T-helper 1 cell treated with Interleukin-12 subunit alpha and Interleukin-12 subunit beta and Interleukin-4 antibody, amounts not matched to agents 30 μg/mL and 1 μg/mL, for 36 hours (primary cell): ENCODE data around the gene MAGOH.

Source experiments
- H3K27ac Mint-ChIP-seq: one replicate; pipeline ENCODE4 v1.8.0; 2021; ENCODE audit warnings: mild to moderate bottlenecking, mixed read lengths
- H3K27me3 Mint-ChIP-seq: one replicate; pipeline ENCODE4 v1.8.0; 2021; ENCODE audit warnings: low read depth, mixed read lengths
- H3K36me3 Mint-ChIP-seq: one replicate; pipeline ENCODE4 v1.8.0; 2021; ENCODE audit warnings: low read depth, mixed read lengths
- H3K4me1 Mint-ChIP-seq: one replicate; pipeline ENCODE4 v1.8.0; 2021; ENCODE audit warnings: low read depth, mixed read lengths
- H3K4me3 Mint-ChIP-seq: one replicate; pipeline ENCODE4 v1.8.0; 2021; ENCODE audit warnings: mild to moderate bottlenecking, moderate library complexity, mixed read lengths
- H3K9me3 Mint-ChIP-seq: one replicate; pipeline ENCODE4 v1.8.0; 2021; ENCODE audit warnings: mixed read lengths

Gene MAGOH

GRCh38 chr1:53275566-53275965, 37.2 kb upstream of the MAGOH start:
- Mint-ChIP-seq H3K4me1 (peaks cover 2% of the 10 kb centered on the region), H3K27ac (no peak overlapping the region), H3K9me3 (no peaks in the 10 kb centered on the region), H3K27me3 (no peaks in the 10 kb centered on the region), H3K36me3 (peaks cover 18% of the 10 kb centered on the region), H3K4me3 (no peak overlapping the region)

GRCh38 chr1:53274541-53275185, 36.3 kb upstream of the MAGOH start:
- H3K27me3 Mint-ChIP-seq, result no peaks in the 10 kb centered on the region
- no peak overlapping the region for H3K27ac Mint-ChIP-seq
- H3K4me1 Mint-ChIP-seq, result peaks cover 3% of the 10 kb centered on the region
- H3K4me3 Mint-ChIP-seq, result no peak overlapping the region
- peaks cover 21% of the 10 kb centered on the region for H3K36me3 Mint-ChIP-seq
- no peaks in the 10 kb centered on the region for H3K9me3 Mint-ChIP-seq

- Mint-ChIP-seq H3K27ac (no peak overlapping the region), H3K4me1 (peaks cover 3% of the 10 kb centered on the region), H3K9me3 (no peaks in the 10 kb centered on the region), H3K4me3 (no peak overlapping the region), H3K27me3 (no peaks in the 10 kb centered on the region), H3K36me3 (peaks cover 22% of the 10 kb centered on the region)
Observed at GRCh38 chr1:53274026-53274425, 35.7 kb upstream of the MAGOH start.

GRCh38 chr1:53273526-53273925, 35.2 kb upstream of the MAGOH start:
- H3K36me3 Mint-ChIP-seq, result peaks cover 25% of the 10 kb centered on the region
- no peaks in the 10 kb centered on the region for H3K9me3 Mint-ChIP-seq
- H3K4me3 Mint-ChIP-seq, result no peak overlapping the region
- H3K4me1 Mint-ChIP-seq, result peaks cover 3% of the 10 kb centered on the region
- no peak overlapping the region for H3K27ac Mint-ChIP-seq
- no peaks in the 10 kb centered on the region for H3K27me3 Mint-ChIP-seq

- no peak overlapping the region for H3K27ac Mint-ChIP-seq
- no peaks in the 10 kb centered on the region for H3K9me3 Mint-ChIP-seq
- peaks cover 21% of the 10 kb centered on the region for H3K36me3 Mint-ChIP-seq
- H3K27me3 Mint-ChIP-seq, result no peaks in the 10 kb centered on the region
- H3K4me1 Mint-ChIP-seq, result peaks cover 3% of the 10 kb centered on the region
- H3K4me3 Mint-ChIP-seq, result no peak overlapping the region
Observed at GRCh38 chr1:53272349-53272748, 34.0 kb upstream of the MAGOH start.

- peaks cover 3% of the 10 kb centered on the region for H3K4me1 Mint-ChIP-seq
- peaks cover 21% of the 10 kb centered on the region for H3K36me3 Mint-ChIP-seq
- H3K9me3 Mint-ChIP-seq, result no peaks in the 10 kb centered on the region
- H3K27me3 Mint-ChIP-seq, result no peaks in the 10 kb centered on the region
- H3K27ac Mint-ChIP-seq, result no peak overlapping the region
- no peak overlapping the region for H3K4me3 Mint-ChIP-seq
Observed at GRCh38 chr1:53271446-53272090, 33.2 kb upstream of the MAGOH start.

- Mint-ChIP-seq H3K9me3 (no peaks in the 10 kb centered on the region), H3K27me3 (no peaks in the 10 kb centered on the region), H3K4me1 (peaks cover 3% of the 10 kb centered on the region), H3K4me3 (no peak overlapping the region), H3K36me3 (peaks cover 25% of the 10 kb centered on the region), H3K27ac (no peak overlapping the region)
Observed at GRCh38 chr1:53270873-53271272, 32.6 kb upstream of the MAGOH start.

GRCh38 chr1:53270107-53270506, 31.8 kb upstream of the MAGOH start:
- no peaks in the 10 kb centered on the region for H3K27me3 Mint-ChIP-seq
- no peak overlapping the region for H3K4me3 Mint-ChIP-seq
- H3K36me3 Mint-ChIP-seq, result peaks cover 31% of the 10 kb centered on the region
- H3K9me3 Mint-ChIP-seq, result no peaks in the 10 kb centered on the region
- peaks cover 3% of the 10 kb centered on the region for H3K4me1 Mint-ChIP-seq
- peak overlapping the region; percentile 42 for H3K27ac Mint-ChIP-seq

- Mint-ChIP-seq H3K36me3 (peaks cover 41% of the 10 kb centered on the region), H3K27me3 (no peaks in the 10 kb centered on the region), H3K27ac (no peak overlapping the region), H3K9me3 (no peaks in the 10 kb centered on the region), H3K4me3 (no peak overlapping the region), H3K4me1 (peaks cover 3% of the 10 kb centered on the region)
Observed at GRCh38 chr1:53267761-53268160, 29.4 kb upstream of the MAGOH start.

- no peak overlapping the region for H3K4me3 Mint-ChIP-seq
- no peaks in the 10 kb centered on the region for H3K9me3 Mint-ChIP-seq
- no peaks in the 10 kb centered on the region for H3K27me3 Mint-ChIP-seq
- peaks cover 1% of the 10 kb centered on the region for H3K4me1 Mint-ChIP-seq
- H3K36me3 Mint-ChIP-seq, result peaks cover 41% of the 10 kb centered on the region
- no peak overlapping the region for H3K27ac Mint-ChIP-seq
Observed at GRCh38 chr1:53266038-53266437, 27.7 kb upstream of the MAGOH start.

GRCh38 chr1:53265581-53265980, 27.3 kb upstream of the MAGOH start:
- H3K4me3 Mint-ChIP-seq, result no peak overlapping the region
- H3K27ac Mint-ChIP-seq, result no peak overlapping the region
- H3K27me3 Mint-ChIP-seq, result no peaks in the 10 kb centered on the region
- peaks cover 1% of the 10 kb centered on the region for H3K4me1 Mint-ChIP-seq
- H3K36me3 Mint-ChIP-seq, result peaks cover 45% of the 10 kb centered on the region
- H3K9me3 Mint-ChIP-seq, result no peaks in the 10 kb centered on the region

GRCh38 chr1:53264048-53264447, 25.7 kb upstream of the MAGOH start:
- Mint-ChIP-seq H3K4me1 (no peaks in the 10 kb centered on the region), H3K4me3 (no peak overlapping the region), H3K36me3 (peaks cover 46% of the 10 kb centered on the region), H3K27ac (no peak overlapping the region), H3K9me3 (no peaks in the 10 kb centered on the region), H3K27me3 (no peaks in the 10 kb centered on the region)

GRCh38 chr1:53262000-53262399, 23.7 kb upstream of the MAGOH start:
- H3K27me3 Mint-ChIP-seq, result no peaks in the 10 kb centered on the region
- no peak overlapping the region for H3K4me3 Mint-ChIP-seq
- no peaks in the 10 kb centered on the region for H3K4me1 Mint-ChIP-seq
- H3K36me3 Mint-ChIP-seq, result peaks cover 56% of the 10 kb centered on the region
- no peak overlapping the region for H3K27ac Mint-ChIP-seq
- H3K9me3 Mint-ChIP-seq, result no peaks in the 10 kb centered on the region

- H3K27me3 Mint-ChIP-seq, result no peaks in the 10 kb centered on the region
- H3K4me1 Mint-ChIP-seq, result no peaks in the 10 kb centered on the region
- no peaks in the 10 kb centered on the region for H3K9me3 Mint-ChIP-seq
- peaks cover 54% of the 10 kb centered on the region for H3K36me3 Mint-ChIP-seq
- no peak overlapping the region for H3K4me3 Mint-ChIP-seq
- H3K27ac Mint-ChIP-seq, result no peak overlapping the region
Observed at GRCh38 chr1:53260631-53261247, 22.4 kb upstream of the MAGOH start.

GRCh38 chr1:53259932-53260331, 21.6 kb upstream of the MAGOH start:
- Mint-ChIP-seq H3K9me3 (no peaks in the 10 kb centered on the region), H3K27ac (no peak overlapping the region), H3K27me3 (no peaks in the 10 kb centered on the region), H3K36me3 (peaks cover 50% of the 10 kb centered on the region), H3K4me1 (no peaks in the 10 kb centered on the region), H3K4me3 (no peak overlapping the region)
